Fibroblast of villous mesenchyme (primary cell): ENCODE results near the gene INIP. TPM values are rescaled to one million over a fixed set of nuclear protein-coding genes. Genes with fewer than 3 reads are reported as not detected.

ENCODE experiments used
- DNase-seq: peaks from one replicate; pipeline ENCODE4 v3.0.0-alpha.2; 2010; ENCODE audit warnings: low read depth
- H3K4me3 ChIP-seq: 2 replicates; pipeline ENCODE4 v1.5.1; 2011; ENCODE audit warnings: low read depth, mild to moderate bottlenecking, low read length
- CTCF ChIP-seq: IDR thresholded peaks from 2 replicates; pipeline ENCODE4 v1.5.1; 2012; ENCODE audit warnings: low read depth, mild to moderate bottlenecking, low read length; ENCODE audit not compliant: insufficient read depth
- total RNA-seq: library from RNA; depleted of rRNA; stranded (reverse); fragments of >200 nt; gene quantifications from 2 replicates; pipeline ENCODE4 v1.2.3, GENCODE V29; 2012

The INIP gene
- total RNA-seq, 1 donor, result 23.3 TPM

GRCh38 chr9:112720113-112720780 lies 2.3 kb upstream of the INIP start:
- DNase-seq, result no peak
- H3K4me3 ChIP-seq, result no peak overlapping the region
- no peak for TF ChIP-seq CTCF

GRCh38 chr9:112719696-112720095 lies 1.8 kb upstream of the INIP start:
- no peak overlapping the region for H3K4me3 ChIP-seq
- no peak for TF ChIP-seq CTCF
- no peak for DNase-seq

GRCh38 chr9:112719241-112719691 lies 1.3 kb upstream of the INIP start:
- DNase-seq, result no peak

GRCh38 chr9:112712678-112713077 lies 5.2 kb downstream of the INIP start:
- no peak overlapping the region for H3K4me3 ChIP-seq
- TF ChIP-seq CTCF, result no peak
- no peak for DNase-seq

More at GRCh38 chr9:112719241-112719691, 1.3 kb upstream of the INIP start:
- TF ChIP-seq CTCF, result no peak
- H3K4me3 ChIP-seq, result no peak overlapping the region

GRCh38 chr9:112711050-112711689 lies 6.7 kb downstream of the INIP start:
- no peak overlapping the region for H3K4me3 ChIP-seq
- peak; percentile 73 for TF ChIP-seq CTCF
- DNase-seq, result peak; percentile 55

GRCh38 chr9:112705768-112706427 lies 12.0 kb downstream of the INIP start:
- H3K4me3 ChIP-seq, result no peak overlapping the region
- peak; percentile 55 for DNase-seq
- TF ChIP-seq CTCF, result peak; percentile 52
